ENCODE results near the gene CEP128.

CEP128 gene

DNA sequence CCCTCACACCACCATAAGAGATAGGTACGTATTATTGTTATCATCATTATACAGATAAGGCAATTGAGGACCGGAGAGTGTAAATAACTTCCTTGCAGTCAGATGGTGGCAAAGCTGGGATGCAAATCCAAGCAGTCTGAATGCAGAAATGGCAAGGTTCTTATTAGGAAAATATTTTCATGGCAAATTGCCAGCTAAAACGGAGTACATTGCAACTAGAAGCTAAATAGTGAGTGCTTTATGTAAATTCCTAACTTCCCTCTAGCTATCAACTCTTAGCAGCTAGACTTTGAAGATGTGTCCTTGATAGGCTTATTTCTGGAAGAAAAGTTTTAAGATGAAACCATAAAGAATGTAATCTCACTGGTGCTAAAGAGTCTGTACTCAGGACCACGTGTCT is 406.4 kb downstream of the CEP128 start:
- DNase-seq = no peak

DNA sequence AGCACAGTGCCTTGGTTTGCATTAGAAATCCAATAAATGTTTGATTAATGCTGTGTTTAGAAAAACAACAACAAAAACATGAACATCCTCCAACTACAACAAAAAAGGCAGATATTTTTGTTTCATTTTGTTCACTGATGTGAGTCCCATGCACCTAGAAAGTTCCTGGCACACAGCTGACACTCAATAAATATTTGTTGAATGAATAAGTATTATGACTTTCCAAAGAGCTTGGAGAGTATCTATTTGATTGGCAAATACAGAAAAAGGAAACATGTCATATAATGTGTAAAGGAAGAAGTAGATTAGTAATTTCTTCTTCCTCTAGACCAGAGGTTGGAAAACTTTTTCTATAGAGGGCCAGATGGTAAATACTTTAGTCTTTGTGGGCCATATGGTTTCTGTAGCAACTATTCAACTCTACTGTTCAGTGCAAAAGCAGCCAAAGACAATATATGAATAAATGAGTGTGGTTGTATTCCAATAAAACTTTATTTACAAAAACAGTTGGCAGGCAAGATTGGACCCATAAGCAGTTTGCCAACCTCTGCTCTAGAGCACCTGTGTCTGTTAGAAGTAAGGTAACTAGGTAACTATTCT is 417.9 kb downstream of the CEP128 start:
- DNase-seq = no peak

DNA sequence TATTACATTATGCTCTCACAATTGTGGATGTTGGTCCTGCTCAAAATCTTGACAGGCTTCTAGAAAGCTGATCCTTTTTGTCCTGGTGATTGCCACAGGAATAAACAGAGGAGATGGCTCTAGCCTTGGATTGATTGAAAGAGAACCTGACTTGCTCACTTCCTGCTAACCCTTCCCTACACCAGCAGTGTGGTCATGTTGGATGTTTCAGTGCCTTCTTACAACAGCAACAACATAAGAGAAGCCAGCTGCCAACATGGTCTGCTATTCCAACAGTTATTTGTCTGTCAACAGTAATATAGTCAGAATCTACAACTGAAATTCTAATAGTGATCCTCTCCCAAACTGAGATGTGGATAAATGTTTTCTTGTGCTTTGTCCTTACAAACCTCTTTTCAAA is 418.6 kb downstream of the CEP128 start:
- DNase-seq = no peak

DNA sequence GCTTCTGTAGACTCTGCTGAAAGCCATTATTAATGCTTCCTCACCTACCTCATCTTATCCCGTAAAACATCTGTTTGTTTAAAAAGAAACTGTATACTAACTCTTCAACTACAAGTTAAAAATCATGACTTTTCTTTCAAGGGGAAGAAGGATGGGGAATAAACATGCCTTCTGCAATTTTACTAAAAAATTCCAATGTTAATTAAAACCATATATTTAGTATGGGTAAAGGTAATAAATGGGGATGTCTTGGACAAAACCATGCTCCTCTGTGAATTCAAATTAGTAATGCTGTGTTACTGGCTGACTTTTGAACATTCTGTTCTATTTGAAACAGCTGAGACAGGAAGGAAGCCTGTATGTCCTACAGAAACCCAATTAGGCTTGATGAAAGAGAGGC is 419.1 kb downstream of the CEP128 start:
- no peak for DNase-seq

DNA sequence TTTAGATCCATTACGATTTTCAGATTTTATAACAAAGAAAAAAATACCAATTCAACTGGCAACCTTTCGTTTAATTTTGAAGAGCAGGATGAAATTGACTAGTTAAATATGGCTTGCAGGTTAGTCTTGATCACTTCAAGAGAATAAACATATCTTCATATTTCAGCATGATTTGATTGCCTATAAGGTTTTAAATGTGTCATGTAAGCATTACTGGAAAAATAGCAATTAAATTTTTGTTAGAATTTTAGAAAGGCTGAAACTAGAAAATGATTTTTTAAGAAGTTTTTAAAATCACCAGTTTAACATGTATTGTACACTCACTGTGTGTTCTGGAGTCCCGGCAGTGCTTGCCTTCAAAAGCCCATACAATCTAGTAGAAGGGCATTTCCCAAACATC is 420.1 kb downstream of the CEP128 start:
- no peak for DNase-seq

DNA sequence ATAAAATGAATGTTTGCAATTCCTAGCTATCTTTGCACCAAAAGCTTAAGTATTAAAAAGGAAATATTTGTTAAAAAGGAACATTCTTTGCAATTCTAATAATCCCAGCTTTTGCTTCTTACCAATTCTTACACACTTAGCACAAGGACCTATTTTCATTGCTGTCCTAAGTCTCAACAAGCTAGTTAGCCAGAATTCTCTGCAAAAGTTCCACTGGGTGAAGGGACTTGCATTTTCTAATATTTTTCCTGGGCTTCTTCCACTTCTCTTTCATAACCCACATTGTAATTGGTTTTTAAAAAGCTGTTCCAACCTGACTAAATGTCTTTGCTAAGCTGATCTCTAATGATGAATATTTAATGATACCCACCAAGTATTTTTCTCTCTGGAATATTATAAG is 422.5 kb downstream of the CEP128 start:
- DNase-seq = no peak

DNA sequence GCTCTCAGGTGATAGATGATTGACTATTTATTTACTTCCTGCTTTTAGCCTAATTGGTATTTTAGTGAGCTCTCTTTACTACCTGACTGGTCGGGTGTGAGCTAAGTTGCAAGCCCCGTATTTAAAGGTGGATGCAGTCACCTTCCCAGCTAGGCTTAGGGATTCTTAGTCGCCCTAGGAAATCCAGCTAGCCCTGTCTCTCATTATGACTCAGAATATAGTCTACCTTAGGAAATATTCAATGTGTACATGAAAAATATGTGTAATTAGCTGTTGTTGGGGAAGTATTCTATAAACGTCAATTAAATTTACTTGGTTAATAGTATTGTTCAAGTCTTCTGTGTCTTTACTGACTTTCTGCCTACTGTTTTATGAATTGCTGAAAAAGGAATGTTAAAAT is 423.4 kb downstream of the CEP128 start:
- no peak for DNase-seq

DNA sequence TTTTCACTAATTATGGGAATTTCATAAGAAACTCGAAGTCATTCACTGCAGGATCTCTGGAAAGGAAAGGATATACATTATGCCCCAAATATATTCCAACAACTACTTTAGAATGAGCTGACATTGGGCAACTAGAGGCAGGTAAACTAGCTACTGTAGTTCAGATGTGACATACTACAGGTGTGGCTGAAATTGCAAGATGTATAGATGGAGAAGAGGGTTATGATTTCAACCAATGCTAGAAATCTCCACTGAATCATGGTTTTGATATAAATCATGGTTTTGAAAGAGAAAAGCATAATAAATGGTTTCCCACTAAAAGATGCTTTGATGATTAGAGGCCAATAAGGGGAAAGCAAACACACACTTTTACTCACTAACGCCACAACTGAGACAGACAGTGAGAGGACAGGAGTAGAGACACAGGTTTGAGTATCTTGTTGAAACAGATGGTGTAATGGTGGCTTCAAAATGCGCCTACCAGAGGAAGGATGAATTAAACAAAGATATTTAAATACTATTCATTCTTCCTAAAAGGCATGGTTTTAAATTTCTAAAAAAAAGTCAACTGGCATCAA is 434.2 kb downstream of the CEP128 start:
- no peak for DNase-seq

DNA sequence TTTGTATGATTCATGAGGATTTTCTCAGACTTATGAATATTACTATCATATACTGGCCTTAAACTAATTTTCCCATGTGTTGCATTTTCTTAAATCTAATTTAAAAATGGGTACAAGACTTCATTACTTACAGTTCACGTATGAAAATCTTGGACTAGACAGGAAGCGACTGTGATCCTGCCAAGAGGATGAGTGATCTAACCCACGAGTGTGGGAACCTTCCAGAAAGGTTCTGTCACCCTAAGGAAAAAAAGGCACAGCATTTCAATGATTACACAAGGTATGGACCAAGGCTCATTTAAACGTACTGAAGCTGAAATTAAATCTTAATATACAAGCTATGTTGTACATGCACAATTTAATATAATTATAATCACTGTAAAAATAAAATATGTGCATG is 436.8 kb downstream of the CEP128 start:
- DNase-seq = no peak

DNA sequence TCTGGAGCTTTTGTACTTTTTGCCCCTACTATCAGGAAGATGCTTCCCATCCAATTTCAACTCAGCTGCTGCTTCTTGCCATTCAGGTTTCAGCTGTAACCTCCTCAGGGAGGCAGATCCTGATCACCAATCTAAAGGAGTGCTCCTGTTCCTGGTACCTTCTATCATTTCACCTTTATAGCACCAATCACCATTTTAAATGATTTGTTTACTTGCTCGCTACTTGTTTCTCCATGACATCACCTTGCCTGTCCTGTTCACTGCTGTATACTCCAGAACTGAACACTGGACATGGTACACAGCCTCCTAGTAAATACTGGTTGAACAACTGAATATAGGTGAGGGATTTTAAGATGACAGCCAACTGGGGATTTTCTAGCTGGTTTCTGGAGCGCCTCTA is 443.0 kb downstream of the CEP128 start:
- DNase-seq = no peak

DNA sequence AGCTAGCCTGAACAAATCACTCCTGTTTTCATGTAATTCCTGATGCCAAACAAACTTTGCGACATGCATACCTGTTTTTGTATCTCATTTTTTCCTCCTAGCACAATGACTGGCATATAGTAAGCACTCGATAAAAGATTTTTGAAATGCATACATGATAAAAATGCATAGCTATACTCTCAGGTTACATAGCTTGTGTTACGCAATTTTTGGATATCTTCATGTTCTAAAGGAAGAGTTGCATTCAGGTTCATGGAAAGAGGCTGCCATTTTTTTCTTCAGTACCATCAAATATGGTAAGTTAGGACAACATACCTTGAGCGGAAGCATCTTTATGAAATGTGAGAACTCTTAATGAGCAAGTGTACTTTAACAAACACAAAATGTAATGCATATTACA is 445.4 kb downstream of the CEP128 start:
- no peak for DNase-seq

DNA sequence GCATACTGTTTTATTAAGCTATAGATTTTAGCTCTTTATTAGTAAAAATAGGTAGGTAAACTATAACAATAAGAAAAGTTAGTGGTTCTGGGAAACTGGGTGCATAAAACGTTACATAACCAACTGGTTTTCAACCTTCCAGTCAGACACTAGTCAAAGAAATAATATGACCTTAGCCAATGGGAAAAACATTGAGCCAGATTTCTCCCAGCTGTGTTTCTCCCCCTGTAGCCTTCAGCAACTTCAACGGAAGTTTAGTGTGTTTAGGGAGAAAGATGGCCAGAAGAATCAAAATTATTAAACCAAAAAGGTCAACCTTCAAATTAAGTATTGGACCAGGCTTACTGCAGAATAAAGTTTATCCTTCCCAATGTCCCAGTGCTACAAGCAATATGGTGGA is 446.8 kb downstream of the CEP128 start:
- no peak for DNase-seq

DNA sequence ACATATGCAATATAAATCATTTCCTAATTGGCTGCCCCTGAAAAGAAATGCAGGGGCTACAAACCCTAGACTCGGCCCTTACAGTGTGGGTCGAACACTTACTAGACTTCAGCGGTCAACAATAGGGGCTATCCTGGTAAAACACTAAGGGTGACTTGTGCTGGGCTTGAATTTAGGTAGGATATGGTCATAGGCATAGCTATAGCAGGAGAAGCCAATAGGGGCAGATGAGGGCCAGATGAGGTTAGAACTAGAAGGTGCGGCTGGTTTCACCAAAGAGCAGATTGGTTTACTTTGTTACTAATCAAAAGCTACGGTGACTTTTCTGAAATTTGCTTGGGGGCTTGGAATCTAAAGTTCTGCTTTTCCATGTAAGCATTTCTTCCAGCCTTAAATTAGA is 447.9 kb downstream of the CEP128 start:
- DNase-seq = no peak

DNA sequence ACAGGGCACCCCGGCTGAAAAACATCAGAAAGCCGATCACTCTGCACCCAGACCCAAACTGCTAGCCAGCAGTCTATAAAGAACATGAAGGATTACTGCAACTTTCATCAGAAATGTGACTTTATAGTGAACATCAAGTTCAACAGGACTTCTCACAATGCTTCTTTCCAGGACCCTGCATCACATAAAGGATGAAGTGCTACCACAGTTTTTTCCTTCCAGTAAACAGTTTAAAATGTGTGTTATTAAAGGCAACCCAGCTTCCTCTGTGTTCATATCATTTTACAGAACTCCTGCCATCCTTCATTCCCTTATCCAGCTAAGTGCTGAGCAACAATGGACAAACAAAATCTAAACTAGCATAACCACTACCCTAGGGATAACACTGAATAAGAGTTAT is 449.9 kb downstream of the CEP128 start:
- no peak for DNase-seq

DNA sequence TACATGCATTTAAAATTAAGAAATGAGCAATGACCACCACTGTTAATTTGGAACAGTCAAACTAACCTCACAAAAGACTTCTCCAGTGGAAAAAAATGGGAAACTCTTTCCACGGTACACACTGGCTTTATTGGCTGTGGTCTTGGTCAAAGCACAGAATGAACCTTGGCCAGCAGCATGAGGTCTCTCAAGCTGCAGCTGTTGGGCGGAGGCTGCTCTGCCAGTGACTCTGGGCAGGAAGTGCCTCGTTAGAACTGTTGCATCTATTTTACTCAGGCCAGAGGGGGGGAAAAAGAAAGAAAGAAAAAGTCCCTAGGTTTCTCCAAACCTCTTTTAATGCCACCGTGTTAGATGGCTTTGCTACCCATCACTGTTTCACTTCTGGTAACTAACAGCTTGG is 450.4 kb downstream of the CEP128 start:
- DNase-seq = peak; percentile 18

DNA sequence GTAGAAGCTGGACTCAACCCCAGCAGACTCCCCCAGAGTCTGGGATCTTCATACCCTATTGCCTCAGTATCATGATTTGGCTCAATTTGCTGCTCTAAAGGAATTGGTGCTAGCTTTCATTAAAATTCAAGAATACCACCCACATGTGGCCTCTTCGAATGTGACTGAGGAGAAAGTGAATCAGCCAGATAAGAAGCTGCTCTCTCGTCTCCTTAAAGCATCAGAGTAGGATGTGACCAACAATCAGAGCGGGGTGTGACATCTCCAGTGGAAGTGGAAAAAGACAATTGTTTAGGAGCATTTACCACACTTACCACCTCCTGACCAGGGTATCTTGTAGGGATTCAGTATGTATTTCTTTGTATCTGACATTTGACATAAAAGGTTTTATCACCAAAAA is 452.0 kb downstream of the CEP128 start:
- no peak for DNase-seq

DNA sequence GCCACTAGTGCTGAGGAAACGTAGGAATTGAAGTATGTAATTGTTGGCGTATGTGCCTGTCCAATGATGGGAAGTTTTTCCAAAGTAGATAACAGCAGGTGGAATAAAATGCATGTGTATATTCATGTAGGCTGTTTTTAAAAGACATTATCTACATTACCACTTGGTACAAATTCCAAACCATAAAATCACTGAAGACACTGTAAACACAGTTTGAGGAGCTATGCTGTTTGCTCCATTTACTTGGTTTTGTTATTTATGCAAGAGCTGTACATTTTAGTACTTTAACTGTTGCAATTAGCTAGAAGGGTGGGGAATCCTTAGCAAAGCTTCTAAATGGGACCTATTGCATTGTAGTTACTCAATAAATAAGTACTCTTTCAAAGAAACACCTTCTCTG is 455.8 kb downstream of the CEP128 start:
- no peak for DNase-seq

DNA sequence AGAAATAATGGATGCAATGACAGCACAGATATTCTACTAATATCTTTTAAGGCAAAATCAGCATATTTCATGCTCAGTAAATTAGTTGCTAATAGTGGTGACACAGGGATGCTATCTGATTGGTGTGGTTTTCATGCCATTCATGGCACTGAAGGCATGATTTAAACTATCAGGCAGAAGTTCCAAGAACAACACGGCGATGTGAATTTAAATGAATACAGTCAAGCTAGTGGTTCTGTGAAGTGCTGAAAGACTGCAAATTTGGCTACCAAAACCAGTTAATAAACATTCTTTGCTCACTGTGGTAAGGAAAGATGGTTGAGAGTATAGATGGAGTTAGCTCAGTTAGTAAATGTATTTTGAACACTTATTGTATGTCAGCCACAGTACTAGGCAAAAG is 458.2 kb downstream of the CEP128 start:
- no peak for DNase-seq

DNA sequence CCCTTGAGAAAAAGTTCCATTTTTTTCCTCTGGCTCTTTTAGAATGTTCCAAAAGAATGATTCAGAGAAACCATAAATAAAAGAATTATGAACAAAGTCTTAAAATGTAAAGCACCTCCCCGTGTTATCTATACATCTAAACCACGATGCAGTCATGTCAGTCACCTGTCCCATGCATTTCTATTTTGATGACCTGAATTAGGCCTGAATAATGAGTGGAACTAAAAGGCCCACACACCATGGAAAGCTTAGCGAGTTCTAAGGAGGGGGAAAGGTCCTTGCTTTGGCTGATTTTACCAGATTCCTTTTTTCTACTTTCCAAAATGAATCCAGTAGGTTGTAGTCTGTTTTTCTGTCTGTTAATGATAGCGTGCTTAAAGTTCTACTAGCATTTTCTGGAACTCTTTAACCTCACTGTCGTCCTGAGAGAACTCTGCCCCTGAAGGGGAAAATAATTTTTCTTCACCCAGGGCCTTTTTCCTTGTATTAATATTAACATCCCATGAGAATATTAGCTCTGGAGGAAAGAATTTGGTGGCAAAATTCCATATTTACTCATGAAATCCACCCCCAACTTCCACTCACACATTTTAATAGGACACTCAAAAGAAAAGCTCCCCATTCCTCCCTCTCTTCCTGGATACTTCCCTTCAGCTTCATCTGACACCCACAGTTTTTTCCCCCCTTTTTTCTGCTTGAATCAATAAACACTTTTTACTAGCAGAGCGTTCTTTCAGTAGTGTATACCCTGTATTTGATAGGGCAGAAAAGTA is 464.0 kb downstream of the CEP128 start:
- DNase-seq = no peak

DNA sequence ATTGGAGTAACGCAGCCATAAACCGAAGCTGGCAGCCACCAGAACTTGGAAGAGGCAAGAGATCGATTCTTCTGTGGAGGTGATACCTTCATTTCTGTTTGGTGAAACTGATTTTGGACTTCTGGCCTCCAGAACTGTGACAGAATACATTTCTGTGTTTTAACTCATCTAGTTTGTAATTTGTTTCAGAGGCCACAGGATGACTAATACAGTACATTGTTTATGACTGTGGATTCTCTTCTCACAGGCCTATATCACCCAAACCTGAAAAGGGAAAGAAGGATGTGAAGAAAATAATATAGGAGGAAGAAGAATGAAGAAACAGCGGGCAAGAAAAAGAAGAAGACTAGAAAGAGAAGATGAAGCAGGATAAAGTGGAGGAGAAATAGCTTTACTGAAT is 466.5 kb downstream of the CEP128 start:
- DNase-seq = peak; percentile 13

DNA sequence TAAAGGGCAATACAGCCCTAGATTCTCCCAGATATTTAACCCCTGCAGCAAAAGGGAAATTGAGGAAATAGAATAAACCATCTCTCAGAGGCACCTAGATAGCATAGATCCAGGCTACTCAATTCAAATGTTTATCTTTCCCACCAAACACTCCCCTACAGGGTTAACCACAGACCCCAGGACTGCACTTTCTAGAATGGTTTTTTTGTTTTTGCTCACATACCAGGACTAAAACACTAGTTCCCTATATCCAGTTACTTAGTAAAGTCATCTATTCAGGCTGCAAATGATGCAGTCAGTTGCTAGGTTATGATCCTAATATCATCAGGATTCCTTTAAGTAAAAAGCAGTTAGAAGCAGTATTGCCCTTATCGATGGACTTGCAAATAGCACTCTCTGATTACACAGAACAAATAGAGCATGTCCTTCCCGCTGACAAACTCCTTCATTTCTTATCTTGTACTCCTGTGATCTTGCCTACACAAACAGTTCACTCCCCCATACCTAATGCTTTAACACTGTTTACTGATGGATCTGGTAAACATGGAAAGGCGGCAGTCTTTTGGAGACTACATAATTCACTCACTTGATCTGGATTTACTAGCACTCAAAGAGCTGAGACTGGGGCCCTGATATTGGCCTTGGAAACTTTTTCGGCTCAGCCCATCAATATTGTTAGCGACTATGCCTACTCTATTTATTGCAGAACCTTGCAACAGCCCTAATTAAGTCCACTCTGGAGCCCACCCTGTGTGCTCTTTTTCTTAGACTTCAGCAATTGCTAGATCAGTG is 473.0 kb downstream of the CEP128 start:
- DNase-seq = no peak

DNA sequence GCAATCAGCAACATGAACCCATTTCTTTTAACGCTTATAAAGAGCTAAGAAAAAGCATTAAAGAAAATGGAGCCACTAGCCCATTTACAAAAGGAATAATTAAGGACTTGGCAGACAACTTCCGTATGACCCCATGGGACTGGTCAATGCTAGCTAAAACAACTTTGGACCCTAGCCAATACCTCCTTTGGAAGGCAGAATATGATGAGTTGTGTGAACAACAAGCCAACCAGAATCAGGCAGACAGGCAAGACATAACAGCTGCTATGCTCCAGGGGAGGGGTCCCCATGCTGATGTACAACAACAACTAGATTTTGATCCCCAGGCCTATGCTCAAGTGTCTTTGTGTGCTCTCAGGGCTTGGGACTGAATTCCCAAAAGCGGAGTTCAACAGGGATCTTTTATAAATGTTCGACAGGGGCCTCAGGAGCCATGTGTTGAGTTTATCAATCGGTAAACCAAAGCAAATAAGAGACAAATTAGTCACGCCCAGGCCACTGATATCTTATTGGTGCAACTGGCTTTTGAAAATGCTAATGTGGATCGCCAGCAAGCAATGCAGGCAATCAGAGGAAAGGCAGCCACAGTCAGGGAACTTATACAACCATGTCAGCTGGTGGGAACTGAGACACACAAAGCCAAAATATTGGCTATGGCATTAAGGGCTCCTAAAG is 475.9 kb downstream of the CEP128 start:
- DNase-seq = no peak

DNA sequence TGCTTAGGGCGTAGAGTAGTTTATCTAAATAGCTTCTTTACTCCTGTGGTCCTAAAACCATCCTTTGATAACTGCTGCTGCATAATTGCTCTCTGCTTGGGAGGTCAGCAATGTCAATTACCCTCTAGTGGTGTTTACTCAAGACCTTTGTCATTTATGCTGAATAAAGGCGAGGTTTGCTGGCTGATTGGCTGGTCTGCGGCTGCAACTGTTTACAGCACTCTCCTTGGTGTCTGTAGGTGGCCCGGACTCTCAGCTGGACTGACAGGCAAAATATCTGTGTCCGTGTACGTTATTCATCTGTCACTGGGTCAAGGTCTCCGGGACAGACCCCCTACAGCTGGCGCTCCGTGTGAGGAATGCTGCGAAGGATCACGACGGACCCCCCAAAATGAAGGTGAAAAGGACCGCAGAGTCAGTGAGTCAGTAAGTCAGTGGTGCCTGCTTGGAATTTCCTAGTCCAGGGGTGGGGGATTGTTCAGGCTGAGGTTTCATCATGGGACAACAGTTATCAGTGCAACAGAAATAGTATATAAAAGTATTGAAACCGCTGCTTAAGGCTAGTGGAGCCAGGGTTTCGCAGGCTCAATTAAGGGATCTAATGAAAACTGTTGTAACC is 476.9 kb downstream of the CEP128 start:
- no peak for DNase-seq

Measured in activated CD4-positive, alpha-beta T cell treated with anti-CD3 and anti-CD28 coated beads, Interleukin-2, amount 50 U/mL, for 16 hours (primary cell).